WERI-Rb-1 (cell line): ENCODE measurements around the gene PTPN14.

Experiments used
- DNase-seq: peaks from one replicate; pipeline ENCODE4 v3.0.0-alpha.2; 2020
- H3K27ac ChIP-seq: fragments of 250-450 bp; sonication (Bioruptor Pico); 2 replicates; pipeline ENCODE4 v1.5.1; 2020; ENCODE audit warnings: mild to moderate bottlenecking, moderate library complexity
- H3K27me3 ChIP-seq: fragments of 250-450 bp; sonication (Bioruptor Pico); 2 replicates; pipeline ENCODE4 v1.5.1; 2021; ENCODE audit warnings: mild to moderate bottlenecking, low read depth, moderate library complexity; ENCODE audit not compliant: insufficient read depth, severe bottlenecking
- H3K36me3 ChIP-seq: fragments of 250-450 bp; sonication (Bioruptor Pico); 2 replicates; pipeline ENCODE4 v1.5.1; 2020; ENCODE audit warnings: mild to moderate bottlenecking, moderate library complexity
- H3K4me3 ChIP-seq: 2 replicates; pipeline ENCODE4 v1.5.1; 2011; ENCODE audit warnings: low read depth, mild to moderate bottlenecking, control low read depth, low read length
- H3K9me3 ChIP-seq: fragments of 250-450 bp; sonication (Bioruptor Pico); 2 replicates; pipeline ENCODE4 v1.5.1; 2021; ENCODE audit warnings: mild to moderate bottlenecking, moderate library complexity; ENCODE audit not compliant: severe bottlenecking
- TF ChIP-seq, protein P1 (sequence below): IDR thresholded peaks from 2 replicates; pipeline ENCODE4 v1.5.1; 2011; ENCODE audit warnings: low read depth, mild to moderate bottlenecking, control low read depth, inconsistent platforms, low read length

PTPN14 gene

DNA sequence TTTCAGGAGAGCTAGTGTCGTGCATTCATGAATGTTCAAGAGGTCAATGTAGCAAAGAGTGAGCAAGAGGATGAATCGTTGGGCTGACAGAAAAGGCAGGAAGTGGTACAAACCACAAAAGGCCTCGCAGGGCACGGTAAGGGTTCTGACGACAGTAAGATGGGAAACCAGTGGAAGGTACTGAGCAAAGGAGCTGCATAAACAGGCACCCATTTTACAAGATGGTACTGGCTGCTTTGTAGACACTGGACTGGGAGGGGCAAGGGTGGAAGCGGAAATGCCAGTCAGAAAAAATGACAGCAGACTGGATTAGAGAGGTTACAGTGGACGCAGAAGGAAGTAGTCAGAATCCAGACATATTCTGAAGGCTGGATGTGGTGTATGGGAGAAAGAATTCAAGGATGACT, 123.5 kb downstream of the PTPN14 start:
- TF ChIP-seq, protein P1, sequence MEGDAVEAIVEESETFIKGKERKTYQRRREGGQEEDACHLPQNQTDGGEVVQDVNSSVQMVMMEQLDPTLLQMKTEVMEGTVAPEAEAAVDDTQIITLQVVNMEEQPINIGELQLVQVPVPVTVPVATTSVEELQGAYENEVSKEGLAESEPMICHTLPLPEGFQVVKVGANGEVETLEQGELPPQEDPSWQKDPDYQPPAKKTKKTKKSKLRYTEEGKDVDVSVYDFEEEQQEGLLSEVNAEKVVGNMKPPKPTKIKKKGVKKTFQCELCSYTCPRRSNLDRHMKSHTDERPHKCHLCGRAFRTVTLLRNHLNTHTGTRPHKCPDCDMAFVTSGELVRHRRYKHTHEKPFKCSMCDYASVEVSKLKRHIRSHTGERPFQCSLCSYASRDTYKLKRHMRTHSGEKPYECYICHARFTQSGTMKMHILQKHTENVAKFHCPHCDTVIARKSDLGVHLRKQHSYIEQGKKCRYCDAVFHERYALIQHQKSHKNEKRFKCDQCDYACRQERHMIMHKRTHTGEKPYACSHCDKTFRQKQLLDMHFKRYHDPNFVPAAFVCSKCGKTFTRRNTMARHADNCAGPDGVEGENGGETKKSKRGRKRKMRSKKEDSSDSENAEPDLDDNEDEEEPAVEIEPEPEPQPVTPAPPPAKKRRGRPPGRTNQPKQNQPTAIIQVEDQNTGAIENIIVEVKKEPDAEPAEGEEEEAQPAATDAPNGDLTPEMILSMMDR: no peak
- Histone ChIP-seq H3K36me3 (no peaks in the 10 kb centered on the region), H3K9me3 (no peaks in the 10 kb centered on the region), H3K27ac (no peak overlapping the region), H3K4me3 (no peak overlapping the region), H3K27me3 (no peaks in the 10 kb centered on the region)
- no peak for DNase-seq

DNA sequence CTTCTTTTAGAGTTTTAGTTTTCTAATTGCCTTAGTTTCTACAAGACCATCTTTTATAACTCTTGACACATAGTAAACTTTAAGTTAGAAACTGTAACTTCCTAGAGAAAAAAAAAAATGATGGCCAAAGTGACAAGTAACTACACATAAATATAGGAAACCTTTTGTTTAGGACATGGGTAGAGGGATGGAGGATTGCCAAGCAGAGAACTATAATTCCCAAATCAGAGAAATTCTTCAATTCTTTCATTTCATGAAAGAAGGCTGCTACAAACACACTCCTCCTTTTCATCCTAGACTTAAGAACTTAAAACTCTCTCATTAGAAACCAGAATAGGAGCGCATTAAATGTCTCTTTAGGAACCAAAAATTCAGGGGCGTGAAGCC, 125.0 kb downstream of the PTPN14 start:
- Histone ChIP-seq H3K27me3 (no peaks in the 10 kb centered on the region), H3K36me3 (no peaks in the 10 kb centered on the region), H3K9me3 (no peaks in the 10 kb centered on the region), H3K27ac (no peak overlapping the region), H3K4me3 (no peak overlapping the region)
- DNase-seq: no peak
- TF ChIP-seq, protein P1: no peak

- TF ChIP-seq, protein P1: no peak
- H3K4me3 ChIP-seq: no peak overlapping the region
- H3K27ac ChIP-seq: no peak overlapping the region
Measured at GRCh38 chr1:214425716-214426425, 125.5 kb downstream of the PTPN14 start.

DNA sequence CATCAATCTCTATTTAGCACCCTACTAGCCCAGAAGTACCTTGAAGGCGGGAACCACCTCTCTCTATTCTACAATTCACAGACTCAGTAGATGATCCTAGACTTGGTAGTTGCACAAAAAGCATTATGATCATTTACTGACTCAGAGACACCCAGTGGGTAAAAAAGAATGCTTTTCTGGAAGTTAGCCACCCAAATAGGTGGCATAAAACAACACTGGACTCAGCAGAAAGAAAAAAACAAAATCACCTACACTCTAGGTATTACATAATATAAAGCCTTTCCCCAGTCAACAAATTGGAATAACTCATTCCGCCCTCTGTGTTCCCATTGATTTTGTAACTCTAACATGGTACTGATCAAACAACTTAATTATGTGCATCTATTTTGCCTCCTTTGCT, 126.3 kb downstream of the PTPN14 start:
- TF ChIP-seq, protein P1: no peak
- Histone ChIP-seq H3K9me3 (no peaks in the 10 kb centered on the region), H3K27ac (no peak overlapping the region), H3K27me3 (no peaks in the 10 kb centered on the region), H3K36me3 (no peaks in the 10 kb centered on the region), H3K4me3 (no peak overlapping the region)
- no peak for DNase-seq

More at GRCh38 chr1:214425716-214426425, 125.5 kb downstream of the PTPN14 start:
- Histone ChIP-seq H3K27me3 (no peaks in the 10 kb centered on the region), H3K36me3 (no peaks in the 10 kb centered on the region), H3K9me3 (no peaks in the 10 kb centered on the region)
- no peak for DNase-seq

DNA sequence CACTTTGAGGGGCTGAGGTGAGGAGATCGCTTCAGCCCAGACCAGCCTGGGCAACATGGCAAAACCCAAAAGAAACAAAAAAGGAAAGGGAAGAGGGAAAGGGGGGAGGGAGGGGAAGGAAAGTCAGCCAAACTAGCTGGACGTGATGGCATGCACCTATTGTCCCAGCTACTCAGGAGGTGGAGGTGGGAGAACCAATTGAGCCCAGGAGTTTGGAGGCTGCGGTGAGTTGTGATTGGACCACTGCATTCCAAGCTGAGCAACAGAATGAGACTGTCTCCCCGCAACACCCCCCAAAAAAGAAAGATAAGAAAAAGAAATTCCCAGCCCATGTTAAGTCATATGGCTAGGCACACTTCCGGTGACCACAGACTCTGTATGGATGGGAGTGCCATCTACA, 128.4 kb downstream of the PTPN14 start:
- H3K27ac ChIP-seq: no peak overlapping the region
- no peak overlapping the region for H3K4me3 ChIP-seq
- H3K27me3 ChIP-seq: no peaks in the 10 kb centered on the region
- TF ChIP-seq, protein P1: no peak
- H3K9me3 ChIP-seq: no peaks in the 10 kb centered on the region
- DNase-seq: no peak
- H3K36me3 ChIP-seq: no peaks in the 10 kb centered on the region
